ENCODE results near the gene CBX2.

Gene CBX2

DNA sequence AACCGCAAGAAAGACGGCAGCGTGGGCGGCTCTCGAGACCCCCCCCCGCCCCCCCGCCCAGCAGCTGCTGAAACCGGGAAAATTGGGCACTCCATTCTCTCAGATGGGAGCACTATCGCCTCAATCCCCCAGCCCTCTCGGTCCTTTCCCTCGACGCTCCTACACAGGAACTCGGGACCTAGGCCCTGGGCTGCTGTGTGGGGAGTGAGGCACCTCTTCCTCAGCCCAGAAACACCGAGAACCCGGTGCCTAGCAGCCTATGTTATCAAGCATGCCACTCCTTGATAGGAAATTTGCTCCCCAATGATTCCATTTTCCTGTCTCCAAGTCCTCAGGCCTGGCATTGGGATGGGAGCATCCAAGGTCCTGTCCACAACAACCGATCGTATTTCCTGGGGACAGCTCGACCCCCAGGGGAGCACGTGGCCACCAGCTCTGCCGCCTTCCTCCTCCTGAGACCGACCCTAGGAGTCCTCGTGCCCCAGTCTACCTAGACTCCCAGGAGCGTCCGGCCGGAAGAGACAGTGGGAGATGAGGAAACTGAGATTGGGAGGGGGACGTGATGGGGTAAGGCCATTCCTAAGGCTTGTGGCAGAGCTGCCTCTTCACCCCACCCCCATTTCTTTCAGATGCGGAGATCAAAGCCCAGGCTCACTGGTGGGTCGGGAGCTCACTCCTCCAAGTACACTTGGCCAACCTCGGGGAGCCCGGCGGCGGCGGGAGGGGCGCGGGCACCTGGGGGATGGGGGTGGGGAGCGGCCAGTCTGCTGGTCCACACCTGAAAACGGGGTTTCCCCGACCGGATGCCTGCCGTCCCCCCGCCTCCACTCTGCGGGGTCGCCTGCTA is 36.4 kb downstream of the CBX2 start:
- DNase-seq = no peak

DNA sequence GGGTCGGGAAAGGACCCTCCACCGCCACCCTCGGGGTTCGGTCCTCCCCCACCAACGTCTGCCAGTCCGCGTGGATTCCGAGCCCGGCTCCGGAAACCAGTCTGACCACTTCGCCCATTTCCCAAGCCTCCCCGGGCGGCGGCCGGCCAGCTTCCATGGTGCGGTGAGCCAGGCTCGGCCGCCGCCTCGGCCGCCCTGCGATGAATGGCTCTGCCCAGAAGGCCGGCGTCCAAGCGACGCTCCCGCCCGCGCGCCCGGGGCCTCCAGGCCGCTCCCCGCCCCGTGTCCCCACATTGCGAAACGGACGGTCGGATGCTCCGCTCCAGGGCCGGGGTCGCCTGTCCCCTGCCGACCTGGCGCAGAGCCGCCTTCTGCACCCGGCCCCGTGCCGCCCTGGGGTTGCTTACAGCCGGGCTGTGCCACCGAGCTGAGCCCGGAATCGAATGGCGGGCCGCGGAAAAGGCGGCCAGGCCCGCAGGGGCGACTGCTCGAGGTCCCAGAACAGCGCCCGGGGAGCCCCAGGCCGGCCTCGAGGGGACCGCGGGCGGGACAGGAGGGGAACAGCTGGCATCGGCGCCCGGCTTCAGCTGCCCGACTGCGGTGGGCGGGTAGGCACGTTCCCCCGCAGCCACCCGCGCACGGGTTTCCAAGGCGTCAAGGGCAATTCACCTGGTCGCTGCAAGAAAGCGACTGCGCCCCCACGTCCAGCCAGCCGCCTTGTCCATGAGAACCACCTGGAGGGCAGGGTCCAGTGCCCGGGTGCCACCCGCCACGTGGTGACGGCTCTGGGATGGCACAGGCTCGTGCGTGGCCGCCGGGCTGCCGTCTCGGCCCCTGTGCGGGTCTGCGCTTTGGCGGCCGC is 37.3 kb downstream of the CBX2 start:
- DNase-seq = no peak

DNA sequence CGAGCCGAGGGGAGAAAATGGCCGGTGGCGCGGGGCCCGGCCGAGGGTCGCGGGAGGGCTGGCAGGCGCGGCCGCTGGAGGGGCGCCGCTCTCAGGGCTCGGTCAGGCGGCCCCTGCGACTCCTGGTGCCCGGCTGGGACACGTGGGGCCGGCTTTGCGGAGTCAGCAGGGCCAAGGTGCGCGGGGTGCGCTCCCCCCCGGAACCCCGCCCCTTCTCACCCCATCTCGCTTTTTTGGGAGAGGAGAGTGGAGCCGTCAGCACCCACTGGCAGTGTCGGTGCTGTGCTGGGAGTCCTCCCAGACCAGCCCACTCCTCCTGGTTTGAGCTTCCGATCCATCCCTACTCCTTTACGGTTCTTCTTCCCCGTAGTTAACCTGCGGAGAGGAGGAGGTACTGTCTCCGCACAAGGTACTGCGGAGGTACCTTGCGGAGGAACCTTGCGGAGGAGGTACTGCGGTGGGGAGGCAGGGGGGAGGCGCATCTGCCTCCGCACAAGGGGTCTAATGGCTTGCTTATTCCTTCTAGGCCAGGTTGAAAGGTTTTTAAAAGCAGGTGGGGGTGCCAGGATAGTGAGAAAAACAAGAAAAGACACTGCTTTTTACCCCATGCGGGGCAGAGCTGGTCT is 38.0 kb downstream of the CBX2 start:
- DNase-seq = no peak

DNA sequence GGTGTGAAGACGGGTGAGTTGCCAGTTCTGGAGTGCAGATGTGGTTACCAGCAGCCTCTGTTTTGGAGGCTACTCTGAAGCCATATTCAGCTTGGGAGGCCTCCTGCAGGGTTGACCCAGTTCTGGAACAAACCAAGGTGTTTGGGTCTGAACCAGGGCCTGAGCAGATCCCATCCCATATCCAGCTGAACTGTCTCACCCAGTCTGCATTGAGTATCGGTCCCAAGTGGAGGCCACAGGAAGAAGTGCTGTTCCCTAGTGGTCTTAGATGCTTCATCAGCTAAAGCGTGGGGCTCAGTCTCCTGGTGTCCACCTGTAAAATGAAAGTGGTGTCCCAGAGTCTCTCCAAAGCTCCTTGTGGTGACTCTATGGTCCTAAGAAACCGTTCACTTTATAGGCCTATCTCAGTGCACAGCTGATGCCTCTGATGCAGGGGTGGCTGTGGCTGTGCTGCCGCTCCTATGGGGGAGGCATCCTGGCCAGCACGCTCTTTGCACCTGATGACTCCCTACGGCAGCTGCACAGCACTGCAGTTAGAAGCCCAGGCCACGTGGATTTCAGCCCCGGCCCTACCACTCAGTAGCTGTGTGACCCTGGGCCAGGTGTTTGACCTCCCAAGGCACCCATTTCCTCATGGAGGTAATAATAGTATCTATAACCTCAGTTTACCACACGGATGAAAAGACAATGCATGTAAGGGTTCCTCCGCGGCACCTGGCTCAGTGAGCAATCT is 40.2 kb downstream of the CBX2 start:
- no peak for DNase-seq

DNA sequence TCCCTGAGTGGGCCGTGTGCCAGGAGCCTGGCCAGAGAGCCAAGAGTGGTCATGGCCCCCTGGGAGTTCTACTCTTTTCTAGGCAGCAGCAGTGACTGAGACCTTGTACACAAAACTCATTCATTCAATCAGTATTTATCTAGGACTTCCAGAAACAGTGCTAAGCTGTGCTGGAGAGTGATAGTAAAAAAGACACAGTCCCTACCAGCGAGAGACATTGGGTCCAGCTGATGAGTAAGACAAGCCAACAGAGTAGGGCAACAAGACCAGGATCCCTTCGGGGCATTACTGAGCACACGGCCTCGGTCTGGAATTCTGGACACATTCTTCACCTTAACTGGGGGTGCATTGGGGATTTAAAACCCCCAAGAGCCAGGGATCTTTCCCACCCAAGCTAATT is 41.1 kb downstream of the CBX2 start:
- no peak for DNase-seq

DNA sequence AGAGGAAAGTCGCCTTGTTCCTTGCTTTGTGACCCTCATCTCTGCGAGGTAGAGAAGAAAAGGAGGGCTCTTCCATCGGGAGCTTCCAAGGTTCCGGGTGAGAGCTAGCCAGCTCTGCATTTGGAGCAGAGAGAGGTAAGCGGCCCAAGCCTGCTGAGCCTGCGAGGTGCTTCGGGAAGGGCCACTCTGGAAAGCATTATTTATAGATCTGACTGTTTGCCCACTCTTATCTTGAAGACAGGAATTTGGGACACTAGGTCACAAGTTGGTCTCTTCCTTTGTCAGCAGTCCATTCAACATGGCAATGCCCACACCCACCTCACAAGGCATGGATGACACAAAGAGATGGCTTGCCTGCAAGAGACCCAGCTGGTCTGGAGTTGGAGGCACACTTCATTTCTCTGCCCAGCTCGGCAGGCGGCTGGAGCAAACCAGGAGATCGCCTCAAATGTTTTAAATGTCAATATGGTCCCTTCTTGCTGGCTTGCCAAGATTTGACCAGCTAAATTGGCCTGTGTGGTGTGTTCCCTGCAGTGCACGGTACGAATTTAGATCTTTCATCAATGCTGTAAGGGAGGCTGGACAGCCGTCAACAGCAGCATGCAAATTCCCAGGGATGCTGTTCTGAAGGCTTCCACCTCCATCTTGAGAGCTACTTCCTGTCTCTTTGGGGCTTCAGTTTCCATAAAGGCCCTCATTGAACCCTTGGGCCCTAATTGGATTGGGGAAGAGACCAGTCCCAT is 41.8 kb downstream of the CBX2 start:
- no peak for DNase-seq

DNA sequence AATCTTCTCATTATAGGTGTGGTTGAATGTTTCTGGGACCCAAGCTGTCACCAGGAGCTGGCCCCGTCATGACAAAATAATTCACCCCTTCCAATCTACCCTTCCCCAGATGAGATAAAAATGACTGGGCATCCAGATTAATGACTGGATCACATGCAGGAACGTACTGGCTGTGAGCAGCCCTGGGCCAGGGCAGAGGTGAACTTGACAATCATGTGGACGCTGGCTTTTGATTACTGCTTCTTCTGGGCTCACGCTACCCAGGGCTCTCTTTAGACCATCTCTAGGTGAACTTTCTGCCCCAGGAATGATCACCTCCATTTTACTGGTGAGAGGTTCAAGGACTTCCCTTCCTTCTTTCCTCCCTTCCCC is 43.0 kb downstream of the CBX2 start:
- no peak for DNase-seq

DNA sequence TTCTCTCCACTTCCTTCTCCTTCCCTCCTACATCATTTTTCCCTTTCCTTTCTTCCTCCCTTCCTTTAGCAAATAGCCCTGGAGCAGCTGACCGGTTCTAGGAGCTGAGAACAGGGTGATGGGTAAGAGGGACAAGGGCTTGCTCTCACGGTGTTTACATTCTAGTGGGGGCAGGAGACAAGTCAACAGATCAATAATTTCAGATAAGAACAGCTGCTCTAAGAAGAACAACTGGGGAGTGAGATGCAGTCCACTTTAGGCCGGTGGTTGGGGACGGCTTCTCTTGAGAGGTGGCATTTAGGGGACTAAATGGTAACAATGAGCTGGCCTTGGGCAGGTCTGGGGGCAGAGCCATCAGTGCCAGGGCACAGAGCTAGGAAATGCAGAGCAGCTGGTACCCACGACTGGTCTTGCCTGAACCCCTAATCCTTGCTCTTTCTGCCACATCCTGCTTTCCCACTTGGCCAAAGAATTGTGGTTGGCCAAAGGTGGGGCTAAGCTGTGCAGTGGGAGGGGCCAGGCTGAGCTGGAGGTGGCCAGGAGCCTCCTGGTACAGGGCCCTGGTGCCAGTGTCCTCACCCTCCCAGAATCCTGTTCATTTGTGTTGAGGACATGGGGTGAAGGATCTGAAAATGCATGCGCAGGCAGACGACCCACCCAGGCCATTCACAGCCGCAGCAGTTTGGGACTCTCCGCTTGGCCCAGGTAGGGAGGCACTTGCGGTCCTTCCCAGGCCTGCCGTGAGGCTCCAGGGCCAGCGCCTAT is 43.6 kb downstream of the CBX2 start:
- no peak for DNase-seq

DNA sequence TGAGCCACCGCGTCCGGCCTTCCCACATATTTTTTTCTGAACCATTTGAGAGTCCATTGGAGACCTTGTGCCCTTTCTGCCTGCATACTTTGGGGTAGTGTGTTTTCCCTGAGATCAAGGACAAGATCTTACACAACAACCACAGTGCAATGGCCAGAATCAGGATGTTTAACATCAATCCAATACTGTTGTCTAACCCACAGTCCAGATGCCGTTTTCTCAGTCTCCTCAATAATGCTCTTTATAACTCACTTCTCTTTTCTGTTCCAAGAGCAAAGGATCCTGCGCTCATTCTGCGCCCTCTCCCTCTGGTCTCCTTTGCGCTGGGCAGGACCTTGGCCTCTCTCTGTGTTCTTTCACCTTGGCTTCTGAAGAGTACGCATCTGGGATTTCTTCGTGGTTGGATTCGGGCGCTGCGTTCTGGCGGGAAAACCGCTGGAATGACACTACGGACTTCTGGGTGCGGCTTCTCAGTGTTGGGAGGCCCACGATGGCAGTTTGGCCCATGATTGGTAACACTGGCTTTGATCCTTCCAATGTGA is 44.7 kb downstream of the CBX2 start:
- no peak for DNase-seq

DNA sequence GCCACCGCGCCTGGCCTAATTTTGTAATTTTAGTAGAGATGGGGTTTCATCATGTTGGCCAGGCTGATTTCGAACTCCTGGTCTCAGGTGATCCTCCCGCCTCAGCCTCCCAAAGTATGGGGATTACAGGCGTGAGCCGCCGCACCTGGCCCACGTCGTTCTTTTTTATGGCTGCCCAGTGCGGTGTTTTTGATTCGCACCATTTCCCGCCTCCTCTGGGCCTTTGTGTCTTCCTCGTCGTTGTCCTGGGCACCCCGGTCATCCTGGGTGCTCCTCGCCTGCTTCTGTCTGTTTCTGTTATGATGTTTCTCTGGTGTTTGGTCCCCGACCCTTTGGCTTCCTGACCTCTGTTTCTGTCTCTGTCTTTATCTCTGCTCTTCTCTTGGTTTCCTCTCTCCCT is 46.3 kb downstream of the CBX2 start:
- DNase-seq = no peak

DNA sequence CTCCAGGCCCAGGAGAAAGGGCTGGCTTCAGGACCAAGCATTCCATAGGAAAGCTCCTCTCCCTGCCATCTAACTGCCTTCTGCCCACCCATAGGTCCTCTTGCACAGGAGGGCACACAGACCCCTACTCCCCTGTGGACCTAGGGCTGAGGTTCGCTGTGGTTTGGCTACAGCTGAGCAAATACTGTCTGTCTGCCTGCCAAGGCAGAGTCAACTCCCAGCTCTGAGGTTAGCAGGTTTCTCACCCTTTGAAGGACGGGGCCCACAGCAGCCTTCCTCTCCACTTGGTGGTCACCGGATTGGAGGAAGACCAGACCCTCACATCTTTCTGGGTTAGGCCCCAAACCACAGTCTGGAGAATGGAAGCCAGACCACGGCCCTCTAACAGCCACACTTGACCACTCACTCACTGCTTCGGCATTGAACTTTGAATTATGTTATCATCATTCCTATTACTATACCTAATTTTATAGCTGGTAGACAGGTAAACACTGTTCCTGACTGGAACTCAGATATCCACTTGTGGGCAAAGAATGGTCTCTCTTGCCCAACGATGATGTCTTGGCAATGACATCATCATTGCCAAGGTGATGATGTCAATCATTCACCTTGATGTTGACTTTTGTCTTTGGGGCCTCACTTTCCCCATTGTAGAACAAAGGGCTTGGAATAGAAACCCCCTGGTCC is 47.1 kb downstream of the CBX2 start:
- no peak for DNase-seq

DNA sequence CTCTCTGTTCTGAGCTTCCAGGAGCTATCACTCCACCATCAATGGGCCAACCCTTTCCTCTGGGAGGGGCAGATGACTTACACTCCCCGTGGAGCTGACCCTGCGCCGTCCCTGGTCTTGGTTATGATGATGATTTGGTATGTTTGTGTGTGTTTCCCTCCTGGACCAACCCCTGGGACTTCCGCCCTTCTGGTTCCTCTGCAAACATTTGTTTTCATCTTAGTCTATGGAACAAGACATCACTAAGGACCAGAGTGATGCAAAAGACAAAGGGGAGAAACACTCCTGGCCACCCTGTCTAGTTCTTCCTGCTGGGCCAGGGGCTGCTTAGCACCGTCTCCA is 47.6 kb downstream of the CBX2 start:
- DNase-seq = no peak

DNA sequence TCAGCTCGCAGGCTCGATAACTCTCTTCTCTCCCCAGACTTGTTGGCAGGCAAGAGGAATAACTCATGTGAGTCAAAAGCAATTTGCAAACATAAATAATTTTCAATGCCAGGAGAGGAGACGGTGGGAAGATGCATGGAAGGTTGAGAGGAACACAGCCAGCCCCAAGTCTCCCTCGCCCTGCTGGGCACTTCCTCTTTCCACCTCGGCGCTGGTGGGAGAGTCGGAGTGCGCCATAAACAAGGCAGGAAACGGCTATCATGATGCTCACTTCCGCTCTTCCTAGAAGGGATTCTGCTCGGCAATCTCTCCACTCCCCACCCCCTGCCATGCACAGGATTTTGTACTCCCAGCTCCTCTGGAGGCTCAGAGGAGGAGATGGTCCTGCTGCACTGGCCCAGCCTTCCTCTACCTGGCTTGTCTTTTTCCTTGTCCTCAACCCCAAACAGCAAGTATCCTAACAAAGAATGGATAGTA is 48.3 kb downstream of the CBX2 start:
- no peak for DNase-seq

DNA sequence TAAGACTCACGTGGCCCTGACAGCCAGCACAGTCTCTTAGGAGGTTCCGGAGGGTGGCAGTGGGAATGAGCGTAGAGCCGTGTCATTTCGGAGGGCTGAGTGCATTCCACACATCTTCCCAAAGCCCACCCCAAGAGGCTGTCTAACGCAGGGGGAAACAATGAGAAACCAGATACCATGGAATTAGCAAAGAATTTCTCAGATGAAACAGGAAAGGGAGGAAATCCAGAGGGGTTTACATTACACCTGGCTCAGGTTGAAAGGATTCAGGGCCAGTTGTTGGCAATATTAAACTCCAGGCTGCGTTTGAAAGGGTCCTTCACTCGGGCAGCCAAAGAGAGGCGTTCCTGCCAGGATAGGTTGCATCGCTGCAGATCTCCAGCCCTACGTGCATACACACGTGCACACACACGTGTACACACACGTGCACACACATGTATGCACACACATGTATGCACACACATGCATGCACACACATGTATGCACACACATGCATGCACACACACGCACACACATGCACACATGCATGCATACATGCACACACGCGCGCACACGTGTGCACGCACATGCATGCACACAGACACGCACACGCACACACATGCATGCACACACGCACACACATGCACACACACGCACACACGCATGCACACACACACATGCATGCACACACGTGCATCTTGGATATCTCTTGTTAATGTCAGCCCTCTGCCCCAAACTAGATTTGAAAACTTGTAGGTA is 49.1 kb downstream of the CBX2 start:
- no peak for DNase-seq

DNA sequence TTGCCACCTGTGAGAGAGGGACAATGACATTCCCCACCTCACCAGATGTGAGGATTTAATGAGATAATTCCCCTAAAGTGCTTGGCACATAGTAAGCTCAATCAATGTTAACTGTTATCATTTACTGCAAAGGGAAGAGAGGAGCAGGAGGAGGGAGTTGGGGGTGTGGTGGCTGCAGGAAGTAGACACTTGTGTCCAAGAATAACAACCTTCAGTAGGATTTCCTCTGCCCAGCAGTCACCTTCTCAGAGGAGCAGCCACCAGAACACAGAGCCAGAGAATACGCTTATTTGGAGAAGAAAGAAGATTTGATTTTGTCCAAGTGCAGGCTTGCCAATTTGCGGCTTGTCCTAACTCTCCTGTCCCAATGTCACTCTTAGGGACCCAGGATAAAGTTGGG is 51.1 kb downstream of the CBX2 start:
- DNase-seq = no peak

DNA sequence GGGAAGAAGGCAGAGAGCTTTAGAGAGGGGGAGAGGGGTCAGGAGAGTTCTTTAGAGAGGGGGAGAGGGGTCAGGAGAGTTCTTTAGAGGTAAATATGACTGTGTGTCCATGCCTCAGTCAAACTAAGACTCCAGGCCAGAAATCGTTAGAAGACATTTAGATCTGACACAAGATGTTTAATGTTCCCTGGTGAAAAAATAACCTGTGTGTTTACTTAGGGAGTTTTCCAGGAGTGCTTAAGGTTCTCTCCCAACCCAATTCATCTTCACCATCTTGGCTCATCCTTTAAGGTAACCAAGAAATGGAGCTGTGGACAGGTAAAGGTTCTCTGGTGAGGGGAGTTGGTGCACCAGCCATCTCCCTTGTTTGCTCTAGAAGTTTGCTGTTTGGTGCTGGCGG is 51.5 kb downstream of the CBX2 start:
- DNase-seq = no peak

DNA sequence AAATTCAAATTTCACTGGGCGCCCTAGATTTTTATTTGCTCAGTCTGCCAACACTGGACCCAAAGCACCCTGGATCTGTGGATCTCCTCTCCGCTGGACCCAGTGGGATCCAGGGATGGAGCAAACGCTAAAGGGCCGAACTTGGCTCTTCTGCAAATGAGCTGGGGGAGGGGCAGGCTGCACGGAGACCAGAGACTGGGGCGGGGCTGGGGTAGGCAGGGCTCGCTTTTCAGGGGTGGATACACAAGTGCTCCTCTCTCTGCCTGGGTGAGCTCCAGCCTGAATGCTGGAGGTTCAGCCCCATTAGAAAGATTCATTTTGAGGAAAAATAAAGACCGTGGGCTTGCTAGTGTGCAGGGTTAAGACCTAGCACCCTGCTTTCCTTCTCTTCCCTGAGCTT is 52.4 kb downstream of the CBX2 start:
- DNase-seq = no peak

DNA sequence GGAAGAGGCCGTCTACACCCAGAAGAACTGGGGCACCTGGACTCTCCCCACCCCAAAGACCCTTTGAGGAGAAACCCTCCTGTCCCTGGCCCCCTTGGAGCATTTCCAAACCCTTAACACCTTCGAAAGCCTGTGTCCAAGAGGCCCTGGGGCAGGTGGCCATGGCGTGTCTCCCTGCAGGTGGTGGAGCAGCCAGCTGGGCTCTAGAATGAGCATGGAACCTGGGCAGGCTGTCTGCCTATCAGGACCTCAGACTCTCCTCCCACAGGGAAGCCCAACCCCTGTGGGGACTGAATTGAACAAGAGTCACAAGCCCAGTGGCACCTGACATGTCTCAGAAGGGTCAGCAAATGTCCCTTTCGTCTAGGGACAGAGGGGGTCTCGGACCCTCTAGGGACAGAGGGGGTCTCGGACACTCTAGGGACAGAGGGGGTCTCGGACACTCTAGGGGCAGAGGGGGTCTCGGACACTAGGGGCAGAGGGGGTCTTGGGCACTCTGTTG is 52.9 kb downstream of the CBX2 start:
- DNase-seq = no peak

Measured in stimulated activated CD4-positive, alpha-beta T cell treated with anti-CD3 and anti-CD28 coated beads, Interleukin-15, amount 100 ng/mL, for 24 hours (primary cell).